ENCODE results near the gene ANKRD13D.
A peak's percentile ranks its signal among the peaks of the same experiment; 100 is the strongest.
"Not testable (repeated sequence)": the region's sequence is repeated elsewhere in the genome, so short reads cannot be mapped to it uniquely, and the experiment has no call there.

The ANKRD13D gene

GRCh38 chr11:67317888-67318555, 28.9 kb downstream of the ANKRD13D start:
- no peak for DNase-seq

- not testable (repeated sequence) for DNase-seq
Observed at GRCh38 chr11:67318876-67319275, 29.8 kb downstream of the ANKRD13D start.

- no peak for DNase-seq
Observed at GRCh38 chr11:67320011-67320410, 30.9 kb downstream of the ANKRD13D start.

- DNase-seq, result no peak
Observed at GRCh38 chr11:67320691-67321090, 31.6 kb downstream of the ANKRD13D start.

DNA sequence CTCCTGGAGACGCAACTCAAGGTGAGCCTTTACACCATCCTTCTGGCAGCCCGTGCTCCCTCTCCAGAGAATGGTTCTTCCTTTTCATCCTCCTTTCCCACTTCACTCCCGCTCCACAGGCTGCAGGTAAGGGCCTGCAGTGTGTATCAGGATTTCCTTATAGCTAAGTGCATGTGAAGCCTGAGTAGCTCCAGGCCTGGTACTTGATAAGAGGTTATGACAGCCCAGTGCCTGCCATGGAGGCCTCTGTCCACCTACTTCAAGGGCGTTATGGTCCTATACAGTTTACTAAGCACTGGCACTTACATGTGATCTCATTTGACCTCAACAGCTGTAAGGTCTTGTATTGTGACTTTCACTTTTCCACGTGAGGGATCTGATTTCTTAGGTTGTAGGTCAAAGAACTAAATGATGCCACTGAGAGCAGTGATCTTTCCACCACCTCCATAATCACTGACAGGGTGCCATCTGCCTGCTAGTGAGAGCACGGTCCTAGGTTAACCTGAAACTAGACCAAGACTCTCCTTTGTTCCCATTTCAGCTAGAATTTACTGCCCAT, 32.3 kb downstream of the ANKRD13D start:
- DNase-seq, result no peak

DNA sequence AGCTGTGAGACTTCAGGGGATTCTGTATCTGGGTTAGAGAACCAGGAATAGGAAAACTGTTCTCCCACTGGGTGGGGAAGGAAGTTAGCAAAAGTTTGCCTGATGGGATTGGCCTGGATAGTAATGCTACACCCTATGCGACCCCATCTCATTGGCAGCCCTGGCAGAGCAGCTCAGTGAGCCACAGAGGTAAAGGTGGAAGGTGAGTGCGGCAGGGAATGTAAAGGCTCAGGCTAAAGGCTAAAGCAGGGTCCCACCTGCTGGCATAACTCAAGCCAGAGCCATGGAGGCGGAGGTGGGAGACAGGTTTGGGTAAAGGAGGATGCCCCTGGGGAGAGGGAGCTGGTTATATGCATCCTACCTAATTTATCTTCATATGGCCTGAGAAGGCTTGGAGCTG, 32.9 kb downstream of the ANKRD13D start:
- DNase-seq, result no peak

GRCh38 chr11:67323526-67323925, 34.4 kb downstream of the ANKRD13D start:
- DNase-seq, result no peak

- no peak for DNase-seq
Observed at GRCh38 chr11:67332081-67332691, 43.1 kb downstream of the ANKRD13D start.

- no peak for DNase-seq
Observed at GRCh38 chr11:67337257-67337656, 48.2 kb downstream of the ANKRD13D start.

DNA sequence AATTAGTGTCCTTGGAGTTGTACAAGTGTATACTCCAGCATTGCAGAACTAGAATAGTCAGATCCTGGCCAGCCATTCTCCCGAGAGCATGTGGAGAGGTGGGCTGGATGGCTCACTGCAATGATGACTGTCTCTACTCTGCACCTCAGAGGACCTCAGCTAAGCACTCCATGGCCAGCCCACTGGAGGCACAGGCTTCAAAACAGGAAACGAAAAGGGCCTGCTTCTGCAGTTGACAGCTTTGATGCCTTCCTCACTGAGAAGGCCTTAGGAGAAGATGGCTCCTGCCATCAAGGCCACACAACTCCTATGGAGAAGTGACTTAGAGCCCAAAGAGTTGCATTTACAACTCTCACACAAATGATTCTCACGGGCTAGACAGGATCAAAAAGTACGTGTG, 55.2 kb downstream of the ANKRD13D start:
- no peak for DNase-seq

DNA sequence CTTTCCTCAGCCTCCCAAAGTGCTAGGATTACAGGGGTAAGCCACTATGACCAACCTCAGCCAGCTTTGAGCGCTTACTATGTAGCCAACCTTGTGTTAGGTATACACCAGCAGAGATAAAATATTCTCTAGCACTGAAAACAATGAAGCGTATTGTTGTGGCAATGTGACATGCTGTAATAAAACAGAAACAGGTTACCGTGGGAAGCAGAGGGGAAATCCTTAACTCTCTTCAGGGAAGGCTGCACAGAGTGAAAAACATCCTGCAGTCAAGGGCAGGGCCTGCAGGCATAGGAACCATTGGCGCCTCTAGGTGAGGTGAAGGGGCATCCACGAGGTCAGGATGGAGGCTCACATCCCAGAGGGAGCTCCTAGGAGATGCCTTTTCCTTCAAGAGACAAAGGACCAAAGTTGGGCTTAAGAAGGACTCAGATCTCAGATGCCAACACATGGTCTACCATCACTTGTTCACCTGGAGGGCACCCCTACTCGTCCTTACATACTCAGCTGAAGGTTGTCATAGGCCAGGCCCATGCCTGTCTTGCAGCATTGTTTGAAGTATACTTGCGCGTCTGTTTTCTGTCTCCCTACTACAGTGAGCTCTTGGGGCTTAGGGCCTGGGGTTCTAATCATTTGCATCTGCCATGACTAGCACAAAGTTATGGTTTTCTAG, 56.3 kb downstream of the ANKRD13D start:
- no peak for DNase-seq

DNA sequence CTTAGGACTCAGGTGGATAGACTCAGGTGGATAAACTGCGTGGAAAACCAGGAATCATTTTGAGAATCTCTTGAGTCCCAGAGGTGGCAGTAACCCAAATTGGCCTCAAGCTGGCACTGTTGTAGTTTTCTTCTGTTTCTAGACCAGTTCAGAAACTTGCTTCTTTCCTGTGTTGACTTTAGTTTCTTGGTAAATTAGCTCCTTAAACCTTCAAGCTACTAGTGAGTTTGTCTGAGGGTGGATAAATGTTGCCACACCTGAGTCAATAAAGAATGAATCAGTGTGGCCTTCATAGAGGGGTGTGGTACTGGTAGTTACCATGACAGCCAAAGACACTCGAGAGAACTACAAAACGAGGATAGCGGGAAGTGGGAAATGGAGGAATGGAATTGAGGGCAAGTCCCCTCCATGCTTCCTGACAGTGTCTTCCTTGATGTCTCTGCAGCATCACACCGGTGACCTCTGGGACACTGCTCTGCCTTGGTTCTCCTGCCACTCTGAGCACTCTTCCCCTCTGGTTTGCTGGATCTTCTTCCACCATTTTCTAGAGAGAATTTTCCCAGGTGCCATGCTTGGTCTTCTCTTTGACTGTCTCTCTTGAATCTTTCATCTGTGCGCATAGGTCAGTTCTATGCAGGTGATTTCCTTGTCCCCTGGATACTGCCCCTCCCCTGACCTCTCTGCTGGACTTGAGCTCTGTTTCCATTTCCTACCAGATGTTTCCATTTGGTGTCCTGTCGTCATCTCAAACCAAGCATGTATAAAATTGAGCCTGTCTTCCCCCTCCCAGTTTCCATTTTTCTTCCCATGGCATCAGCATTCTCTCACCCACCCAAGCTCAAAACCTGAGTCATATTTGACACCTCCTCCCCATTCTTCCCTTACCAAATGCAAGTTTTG, 57.1 kb downstream of the ANKRD13D start:
- DNase-seq, result no peak

GRCh38 chr11:67347964-67348749, 59.1 kb downstream of the ANKRD13D start:
- DNase-seq, result no peak

- DNase-seq, result no peak
Observed at GRCh38 chr11:67349036-67349435, 59.9 kb downstream of the ANKRD13D start.

GRCh38 chr11:67349457-67349856, 60.4 kb downstream of the ANKRD13D start:
- DNase-seq, result no peak

DNA sequence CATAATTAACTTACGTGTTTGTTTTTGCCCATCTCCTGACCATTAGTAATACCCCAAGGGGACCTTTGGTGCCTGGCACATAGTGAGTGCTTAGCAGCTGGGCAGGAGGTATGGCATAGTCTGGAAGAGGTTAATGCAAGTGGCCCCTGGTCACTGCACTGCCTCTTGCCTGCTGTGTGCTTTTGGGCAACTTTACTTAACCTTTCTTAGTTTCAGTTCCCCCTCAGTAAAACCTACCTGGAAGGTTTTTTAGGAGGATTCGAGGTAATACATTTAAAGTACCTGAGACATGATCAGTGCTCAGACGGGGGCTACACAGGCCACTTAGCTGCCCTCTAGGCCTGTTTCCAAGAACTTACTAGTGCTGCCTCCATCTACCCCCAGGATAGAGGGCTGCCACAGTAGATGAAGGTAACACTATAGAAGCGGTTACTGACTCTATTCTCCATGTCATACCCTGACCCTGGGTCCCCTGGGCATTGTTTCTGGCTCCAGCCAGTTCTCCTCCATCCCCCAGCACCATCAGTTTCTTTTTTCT, 60.9 kb downstream of the ANKRD13D start:
- no peak for DNase-seq

DNA sequence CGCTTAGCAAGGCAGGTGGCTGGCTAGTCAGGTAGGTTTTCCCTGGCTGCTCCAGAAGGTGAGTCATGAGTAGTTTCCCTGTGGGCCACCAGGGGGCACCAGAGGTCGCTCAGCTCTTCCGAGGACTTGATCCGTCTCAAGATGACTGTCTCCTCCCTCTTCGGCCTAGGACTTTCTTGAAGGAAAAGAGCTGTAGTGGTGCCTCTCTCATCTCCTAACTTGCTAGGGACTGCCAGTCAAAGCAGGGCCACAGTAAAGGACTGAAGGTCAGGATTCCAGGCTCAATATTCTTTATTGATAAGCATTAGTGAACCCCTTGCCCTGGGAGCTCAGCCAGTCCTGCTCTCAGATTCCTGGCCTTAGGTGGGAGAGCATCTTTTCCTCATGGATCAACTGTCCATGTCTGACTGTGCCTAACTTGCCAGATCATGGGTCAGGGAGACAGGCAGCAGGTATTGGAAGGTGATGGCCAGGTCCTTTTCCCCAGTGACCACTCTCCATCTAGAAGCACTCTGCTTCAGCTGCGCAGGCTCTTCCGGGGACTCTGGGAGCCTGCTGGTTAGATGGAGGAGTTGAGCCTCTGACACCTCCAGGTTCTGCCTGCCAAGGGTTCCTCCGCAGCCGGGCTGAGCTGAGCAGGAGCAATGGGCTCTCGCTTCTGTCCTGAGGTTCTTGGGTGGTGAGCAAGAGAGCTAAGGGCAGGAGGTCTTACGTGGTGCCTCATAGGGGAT, 62.3 kb downstream of the ANKRD13D start:
- DNase-seq, result peak; percentile 48
